Neural progenitor cell (in vitro differentiated cells): ENCODE results near the gene ITLN1. TPM values are rescaled to one million over a fixed set of nuclear protein-coding genes. Genes with fewer than 3 reads are reported as not detected.

Experiments
- DNase-seq: peaks from one replicate; pipeline ENCODE4 v3.0.0-alpha.2; 2016; ENCODE audit warnings: low spot score
- H2AFZ ChIP-seq: fragments of 200-600 bp; sonication (generic); replicated peaks from 2 replicates; pipeline ENCODE4 v1.6.1; 2016; ENCODE audit warnings: antibody characterized with exemption
- H3F3A ChIP-seq: fragments of 200-600 bp; sonication (generic); 2 replicates; pipeline ENCODE4 v1.6.1; 2016; ENCODE audit warnings: antibody characterized with exemption, low read depth
- H3K27ac ChIP-seq: fragments of 200-600 bp; sonication (generic); 2 replicates; pipeline ENCODE4 v1.5.1; 2016; ENCODE audit warnings: mild to moderate bottlenecking
- H3K27me3 ChIP-seq: fragments of 200-600 bp; sonication (generic); 2 replicates; pipeline ENCODE4 v1.6.1; 2016; ENCODE audit warnings: mild to moderate bottlenecking, moderate library complexity
- H3K36me3 ChIP-seq: fragments of 200-600 bp; sonication (generic); 2 replicates; pipeline ENCODE4 v1.5.1; 2016
- H3K4me1 ChIP-seq: fragments of 200-600 bp; sonication (generic); 2 replicates; pipeline ENCODE4 v1.6.1; 2016; ENCODE audit warnings: mixed run types
- H3K4me2 ChIP-seq: fragments of 200-600 bp; sonication (generic); 2 replicates; pipeline ENCODE4 v1.6.1; 2016
- H3K4me3 ChIP-seq: fragments of 200-600 bp; sonication (generic); 2 replicates; pipeline ENCODE4 v1.5.1; 2016
- H3K79me2 ChIP-seq: fragments of 200-600 bp; sonication (generic); 2 replicates; pipeline ENCODE4 v1.6.1; 2016; ENCODE audit warnings: low read depth
- H3K9ac ChIP-seq: fragments of 200-600 bp; sonication (generic); 2 replicates; pipeline ENCODE4 v1.6.1; 2016
- H3K9me3 ChIP-seq: fragments of 200-600 bp; sonication (generic); 2 replicates; pipeline ENCODE4 v1.5.1; 2016; ENCODE audit warnings: low read depth
- H4K20me1 ChIP-seq: fragments of 200-600 bp; sonication (generic); 2 replicates; pipeline ENCODE4 v1.6.1; 2016; ENCODE audit warnings: low read depth
- H3K27ac Mint-ChIP-seq: 3 replicates; pipeline ENCODE4 v1.8.0; 2021; ENCODE audit warnings: mixed read lengths
- H3K27me3 Mint-ChIP-seq: 2 replicates; pipeline ENCODE4 v1.8.0; 2022; ENCODE audit warnings: low read depth, mild to moderate bottlenecking, inconsistent platforms, moderate library complexity, mixed read lengths; ENCODE audit not compliant: insufficient read depth
- H3K36me3 Mint-ChIP-seq: 3 replicates; pipeline ENCODE4 v1.8.0; 2021; ENCODE audit warnings: mixed read lengths
- H3K4me1 Mint-ChIP-seq: 3 replicates; pipeline ENCODE4 v1.8.0; 2021; ENCODE audit warnings: mixed read lengths
- H3K4me3 Mint-ChIP-seq: 3 replicates; pipeline ENCODE4 v1.8.0; 2021; ENCODE audit warnings: mild to moderate bottlenecking, moderate library complexity, mixed read lengths
- H3K9me3 Mint-ChIP-seq: 3 replicates; pipeline ENCODE4 v1.8.0; 2020; ENCODE audit warnings: mixed read lengths
- CTCF ChIP-seq: fragments of 200-600 bp; sonication (generic); IDR thresholded peaks from 2 replicates; pipeline ENCODE4 v1.5.1; 2017; ENCODE audit warnings: antibody characterized with exemption, mild to moderate bottlenecking
- EZH2 ChIP-seq: fragments of 200-600 bp; sonication (generic); IDR thresholded peaks from 2 replicates; pipeline ENCODE4 v1.6.1; 2017; ENCODE audit warnings: antibody characterized with exemption, mild to moderate bottlenecking, moderate library complexity
- EZH2phosphoT487 ChIP-seq: fragments of 200-600 bp; sonication (generic); IDR thresholded peaks from 2 replicates; pipeline ENCODE4 v1.6.1; 2017; ENCODE audit warnings: antibody characterized with exemption
- total RNA-seq: library from RNA; depleted of rRNA; stranded (reverse); fragments of >200 nt; gene quantifications from 2 replicates; pipeline ENCODE4 v1.2.3, GENCODE V29; 2015; ENCODE audit warnings: low replicate concordance

ITLN1 gene
- total RNA-seq, 1 donor from 2014 or later: not detected

DNA sequence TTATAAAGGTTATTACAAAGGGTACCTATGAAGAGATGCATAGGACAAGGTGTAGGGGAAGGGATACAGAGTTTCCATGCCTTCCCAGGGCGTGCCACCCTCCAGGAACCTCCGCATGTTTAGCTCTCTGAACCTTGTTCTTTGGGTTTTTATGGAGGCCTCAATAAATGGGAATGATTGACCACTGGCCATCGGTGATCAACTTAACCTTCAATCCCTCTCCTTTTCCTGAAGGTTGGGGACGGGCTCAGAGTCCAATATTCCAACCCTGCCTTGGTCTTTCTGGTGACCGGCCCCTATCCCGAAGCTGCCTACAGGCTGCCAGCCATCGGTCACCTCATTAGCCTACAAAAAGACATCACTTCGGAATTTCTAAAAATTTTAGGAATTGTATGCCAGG, 34.0 kb downstream of the ITLN1 start:
- no peaks in the 10 kb centered on the region for H3K36me3 Mint-ChIP-seq

GRCh38 chr1:160850541-160850940, 34.4 kb downstream of the ITLN1 start:
- no peak overlapping the region for H3K27ac Mint-ChIP-seq
- H3K36me3 ChIP-seq: no peaks in the 10 kb centered on the region
- no peaks in the 10 kb centered on the region for H3K9me3 ChIP-seq

More for the DNA sequence above, 34.0 kb downstream of the ITLN1 start:
- Histone ChIP-seq H3K9ac (no peak overlapping the region), H3K4me2 (no peak overlapping the region), H3F3A (no peaks in the 10 kb centered on the region), H3K4me1 (no peaks in the 10 kb centered on the region), H3K36me3 (no peaks in the 10 kb centered on the region), H3K4me3 (no peak overlapping the region), H3K79me2 (no peaks in the 10 kb centered on the region), H2AFZ (no peak overlapping the region), H3K27ac (no peak overlapping the region), H4K20me1 (no peaks in the 10 kb centered on the region), H3K27me3 (no peaks in the 10 kb centered on the region), H3K9me3 (no peaks in the 10 kb centered on the region)
- Mint-ChIP-seq H3K4me1 (no peaks in the 10 kb centered on the region), H3K27me3 (peaks cover 5% of the 10 kb centered on the region), H3K9me3 (no peaks in the 10 kb centered on the region), H3K27ac (no peak overlapping the region), H3K4me3 (no peak overlapping the region)
- no peak for TF ChIP-seq EZH2phosphoT487
- no peak for TF ChIP-seq EZH2
- no peak for TF ChIP-seq CTCF
- DNase-seq: no peak

DNA sequence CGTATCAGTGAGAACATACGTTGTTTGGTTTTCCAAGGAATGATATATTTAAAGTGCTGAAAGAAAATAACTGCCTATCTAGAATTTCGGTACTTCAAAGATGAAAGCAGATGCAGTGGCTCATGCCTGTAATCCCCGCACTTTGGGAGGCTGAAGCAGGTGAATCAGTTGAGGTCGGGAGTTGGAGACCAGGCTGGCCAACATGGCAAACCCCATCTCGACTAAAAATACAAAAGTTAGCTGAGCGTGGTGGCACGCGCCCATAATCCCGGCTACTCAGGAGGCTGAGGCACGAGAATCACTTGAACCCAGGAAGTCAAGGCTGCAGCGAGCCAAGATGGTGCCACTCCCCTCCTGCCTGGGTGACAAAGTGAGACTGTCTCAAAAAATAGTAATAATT, 38.7 kb downstream of the ITLN1 start:
- H3K36me3 Mint-ChIP-seq: no peaks in the 10 kb centered on the region

More at GRCh38 chr1:160850541-160850940, 34.4 kb downstream of the ITLN1 start:
- TF ChIP-seq EZH2 (no peak), CTCF (no peak), EZH2phosphoT487 (no peak)
- Histone ChIP-seq H4K20me1 (no peaks in the 10 kb centered on the region), H3K4me2 (no peak overlapping the region), H3F3A (no peaks in the 10 kb centered on the region), H3K4me3 (no peak overlapping the region), H3K4me1 (no peaks in the 10 kb centered on the region), H3K9ac (no peak overlapping the region), H3K79me2 (no peaks in the 10 kb centered on the region), H3K27ac (no peak overlapping the region), H3K27me3 (no peaks in the 10 kb centered on the region), H2AFZ (no peak overlapping the region)
- no peak overlapping the region for H3K4me3 Mint-ChIP-seq
- no peak for DNase-seq
- no peaks in the 10 kb centered on the region for H3K9me3 Mint-ChIP-seq
- H3K36me3 Mint-ChIP-seq: no peaks in the 10 kb centered on the region
- no peaks in the 10 kb centered on the region for H3K4me1 Mint-ChIP-seq
- H3K27me3 Mint-ChIP-seq: peaks cover 5% of the 10 kb centered on the region

More for the DNA sequence above, 38.7 kb downstream of the ITLN1 start:
- Histone ChIP-seq H3K36me3 (no peaks in the 10 kb centered on the region), H3K9ac (no peak overlapping the region), H3K27me3 (no peaks in the 10 kb centered on the region), H3K4me1 (no peaks in the 10 kb centered on the region), H3K4me3 (no peak overlapping the region), H3K4me2 (no peak overlapping the region), H3K9me3 (no peaks in the 10 kb centered on the region), H3K27ac (no peak overlapping the region), H2AFZ (no peak overlapping the region), H4K20me1 (no peaks in the 10 kb centered on the region), H3K79me2 (no peaks in the 10 kb centered on the region), H3F3A (no peaks in the 10 kb centered on the region)
- Mint-ChIP-seq H3K9me3 (no peaks in the 10 kb centered on the region), H3K27ac (no peak overlapping the region), H3K4me1 (no peaks in the 10 kb centered on the region), H3K27me3 (no peaks in the 10 kb centered on the region), H3K4me3 (no peak overlapping the region)
- TF ChIP-seq EZH2phosphoT487 (no peak), EZH2 (no peak), CTCF (no peak)
- DNase-seq: no peak
